CD1c-positive myeloid dendritic cell (primary cell): Measurements from ENCODE around the gene RNF41.
A peak's percentile ranks its signal among the peaks of the same experiment; 100 is the strongest.
"Not testable (repeated sequence)": the region's sequence is repeated elsewhere in the genome, so short reads cannot be mapped to it uniquely, and the experiment has no call there.

ENCODE experiments used
- DNase-seq: peaks from one replicate; pipeline ENCODE4 v3.0.0-alpha.2; 2016; ENCODE audit errors: extremely low spot score

The RNF41 gene

DNA sequence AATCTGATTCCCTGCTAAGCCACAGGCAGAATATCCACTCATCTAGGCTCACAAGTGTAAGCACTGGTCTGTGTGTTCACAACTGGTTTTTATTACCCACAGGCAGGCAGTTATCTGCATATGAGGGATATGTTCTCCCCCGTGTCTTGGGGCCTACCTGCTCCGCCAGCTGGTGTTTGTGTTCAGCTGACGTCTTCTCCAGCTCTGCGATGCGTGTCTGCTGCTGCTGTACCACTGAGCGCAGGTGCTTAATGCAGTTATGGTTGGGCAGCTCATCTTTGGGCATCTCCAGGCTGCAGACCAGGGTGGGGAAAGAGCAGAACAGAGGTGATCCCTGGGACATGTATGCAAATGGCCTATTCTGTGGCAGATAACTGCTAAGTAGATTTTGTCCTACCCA, 13.7 kb downstream of the RNF41 start:
- no peak for DNase-seq

DNA sequence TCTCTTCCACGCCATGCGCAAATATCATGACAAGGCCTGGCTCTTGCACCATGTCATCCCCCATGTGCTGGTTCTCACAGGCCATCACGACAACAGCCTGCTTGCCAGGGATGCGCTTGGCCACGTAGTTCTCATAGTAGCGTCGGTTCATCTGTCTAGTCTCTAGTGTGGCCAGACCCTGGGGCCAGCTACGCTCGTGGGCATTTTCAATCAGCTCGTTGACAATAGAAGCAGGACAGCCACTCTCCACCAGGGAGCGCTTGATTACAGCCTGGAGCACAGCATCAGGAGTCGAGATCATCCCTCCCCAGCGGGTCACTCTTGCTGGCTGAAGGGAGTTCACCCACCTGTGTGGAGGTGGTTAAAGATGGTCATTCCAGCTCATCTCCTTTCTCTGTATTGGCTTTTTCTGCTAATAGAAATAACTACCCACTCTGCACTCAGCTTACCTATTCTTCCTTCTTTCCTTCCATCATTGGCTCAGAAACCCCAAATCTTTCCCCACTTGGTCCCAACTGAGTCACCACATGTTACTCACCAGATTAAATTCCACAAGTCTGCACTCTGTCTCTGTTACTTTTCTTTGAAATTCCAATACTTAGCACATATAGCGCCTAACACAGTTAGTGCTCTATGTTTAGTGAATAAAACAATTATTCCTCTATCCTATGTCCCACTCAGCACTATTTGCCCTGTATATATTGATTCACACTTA, 15.1 kb downstream of the RNF41 start:
- peak; percentile 53 for DNase-seq

DNA sequence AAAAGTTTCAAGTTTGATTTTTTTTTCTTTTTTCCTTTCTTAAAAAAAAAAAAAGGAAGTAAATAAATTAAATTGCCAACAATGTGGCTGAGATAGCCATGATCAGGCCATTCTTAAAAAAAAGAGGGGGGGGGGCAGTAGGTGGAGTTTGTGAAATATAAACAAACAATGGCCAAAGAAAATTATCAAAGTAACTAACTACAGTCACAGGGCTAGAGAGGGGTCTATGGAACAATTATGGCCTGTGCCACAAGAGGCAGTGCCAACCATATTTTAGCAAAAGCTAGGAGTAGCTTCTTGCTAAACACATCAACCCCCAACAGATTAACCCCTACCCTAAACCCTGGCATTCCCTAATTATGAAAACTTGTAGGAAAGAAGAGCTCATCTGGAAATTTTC, 16.3 kb downstream of the RNF41 start:
- DNase-seq, result no peak

DNA sequence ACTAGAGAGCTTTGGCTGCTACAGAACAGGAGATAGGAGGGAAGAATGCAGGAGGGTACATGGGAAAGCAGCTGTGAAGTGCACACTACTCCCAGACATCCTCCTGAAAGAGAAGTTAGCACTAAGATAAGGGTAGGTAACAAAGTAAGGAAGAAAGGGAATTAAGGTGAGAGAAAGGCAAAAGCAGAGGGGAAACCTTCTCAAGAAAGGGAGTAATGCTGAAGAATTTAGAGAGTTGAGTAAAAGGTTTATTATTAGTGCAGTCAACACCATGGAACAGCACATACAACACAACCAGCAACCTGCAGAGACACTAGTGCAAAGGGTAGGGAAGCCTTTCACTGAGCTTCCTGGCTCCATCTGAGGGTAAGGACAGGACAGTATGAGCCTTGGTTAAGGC, 17.4 kb downstream of the RNF41 start:
- no peak for DNase-seq

DNA sequence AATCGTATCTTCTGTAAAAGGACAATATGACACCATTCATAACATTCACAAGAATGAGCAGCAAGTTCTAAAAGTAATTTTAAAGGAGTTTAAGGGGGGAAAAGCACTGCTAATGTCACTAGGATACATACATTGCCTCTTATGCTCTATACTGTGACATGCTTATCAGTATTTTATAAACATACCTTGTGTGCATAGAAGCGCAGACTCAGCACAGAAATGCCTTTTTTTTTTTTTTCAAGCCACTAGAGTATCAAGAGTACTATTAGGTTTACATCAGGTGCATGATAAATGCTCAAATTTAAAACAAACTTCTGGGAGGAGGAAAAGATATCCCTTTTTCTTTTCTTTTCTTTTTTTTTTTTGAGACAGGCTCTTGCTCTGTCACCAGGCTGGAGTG, 18.9 kb downstream of the RNF41 start:
- no peak for DNase-seq

DNA sequence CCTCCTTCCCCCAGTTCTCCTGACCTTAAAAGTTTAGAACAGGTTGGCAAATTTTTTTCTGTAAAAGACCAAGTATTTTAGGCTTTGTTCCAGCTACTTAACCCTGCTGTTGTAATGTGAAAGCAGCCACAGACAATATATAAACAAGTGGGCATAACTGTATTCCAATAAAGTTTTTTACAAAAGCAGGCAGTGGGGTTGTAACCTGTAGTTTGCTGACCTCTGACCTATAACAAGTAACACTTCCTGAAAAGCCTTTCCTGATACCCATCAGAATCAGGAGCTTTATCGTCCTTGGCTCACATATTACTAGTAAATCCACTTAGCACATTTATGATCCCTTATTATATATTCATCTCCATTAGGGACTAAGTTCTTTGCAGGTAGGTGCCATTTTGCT, 19.4 kb downstream of the RNF41 start:
- no peak for DNase-seq

DNA sequence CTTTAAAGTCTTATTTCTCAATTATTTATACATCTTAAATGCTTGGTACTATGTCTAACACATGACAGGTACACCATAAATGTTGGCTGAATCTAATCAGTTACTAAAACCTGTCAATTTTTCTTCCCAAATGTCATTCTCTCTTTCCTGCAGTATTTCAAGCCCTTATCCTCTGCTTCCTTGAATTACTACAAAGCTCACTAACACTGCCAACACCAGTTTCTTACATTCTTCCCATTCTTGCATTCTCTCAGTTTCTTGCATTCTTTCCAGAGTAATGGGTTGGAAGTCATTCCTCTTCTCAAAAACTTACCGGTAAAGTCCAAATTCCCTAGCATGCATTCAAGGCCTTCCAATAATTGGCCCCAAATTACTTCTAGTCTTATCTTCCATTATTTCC, 22.9 kb downstream of the RNF41 start:
- no peak for DNase-seq

DNA sequence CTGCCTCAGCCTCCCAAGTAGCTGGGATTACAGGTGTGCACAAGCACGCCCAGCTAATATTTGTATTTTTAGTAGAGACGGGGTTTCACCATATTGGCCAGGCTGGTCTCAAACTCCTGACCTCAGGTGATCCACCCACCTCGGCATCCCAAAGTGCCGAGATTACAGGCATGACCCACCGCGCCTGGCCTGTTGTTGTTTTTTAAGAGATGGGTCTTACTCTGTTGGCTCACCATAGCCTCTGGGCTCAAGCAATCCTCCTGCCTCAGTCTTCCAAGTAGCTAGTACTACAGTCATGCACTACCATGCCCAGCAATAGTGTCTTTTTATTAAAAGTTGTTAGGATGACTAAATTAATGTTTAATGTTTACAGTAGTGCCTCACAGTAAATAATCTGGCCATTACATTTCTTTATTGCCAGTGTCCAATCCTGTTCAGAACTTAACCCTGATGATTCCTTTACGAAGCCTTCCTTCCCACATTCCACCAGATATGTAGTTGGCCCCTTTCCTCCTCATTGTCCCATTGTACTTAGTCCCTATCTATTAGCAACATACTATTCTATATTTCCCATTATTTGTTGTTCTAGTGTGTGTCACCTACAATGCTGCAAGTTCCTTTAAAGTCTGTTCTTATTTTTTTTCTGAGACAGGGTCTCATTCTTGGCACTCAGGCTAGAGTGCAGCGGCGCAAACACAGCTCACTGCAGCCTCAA, 23.6 kb downstream of the RNF41 start:
- DNase-seq, result no peak

DNA sequence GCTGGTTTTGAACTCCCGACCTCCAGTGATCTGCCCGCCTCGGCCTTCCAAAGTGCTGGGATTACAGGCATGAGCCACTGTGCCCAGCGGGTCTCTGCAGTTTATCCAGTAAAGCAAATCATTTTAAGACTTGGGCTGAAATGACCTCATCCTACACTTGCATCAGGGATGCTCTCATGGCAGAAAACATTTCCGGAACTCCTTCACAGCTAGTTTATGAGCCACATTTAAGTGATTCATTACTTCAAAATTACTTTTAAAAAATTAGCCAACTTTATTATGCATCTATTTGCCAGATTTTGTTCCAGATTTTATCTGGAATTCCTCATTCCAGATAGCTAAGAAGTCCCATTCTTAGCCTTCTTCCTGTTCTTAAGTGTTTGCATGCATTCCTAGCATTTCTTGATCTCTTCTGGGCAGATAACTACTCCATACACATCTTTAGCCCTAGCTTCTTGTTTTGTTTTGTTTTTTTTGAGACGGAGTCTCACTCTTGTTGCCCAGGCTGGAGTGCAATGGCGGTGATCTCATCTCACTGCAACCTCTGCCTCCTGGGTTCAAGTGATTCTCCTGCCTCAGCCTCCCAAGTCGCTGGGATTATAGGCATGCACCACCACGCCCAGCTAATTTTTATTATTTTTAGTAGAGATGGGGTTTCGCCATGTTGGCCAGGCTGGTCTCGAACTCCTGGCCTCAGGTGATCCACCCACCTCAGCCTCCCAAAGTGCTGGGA, 24.7 kb downstream of the RNF41 start:
- DNase-seq, result not testable (repeated sequence)

DNA sequence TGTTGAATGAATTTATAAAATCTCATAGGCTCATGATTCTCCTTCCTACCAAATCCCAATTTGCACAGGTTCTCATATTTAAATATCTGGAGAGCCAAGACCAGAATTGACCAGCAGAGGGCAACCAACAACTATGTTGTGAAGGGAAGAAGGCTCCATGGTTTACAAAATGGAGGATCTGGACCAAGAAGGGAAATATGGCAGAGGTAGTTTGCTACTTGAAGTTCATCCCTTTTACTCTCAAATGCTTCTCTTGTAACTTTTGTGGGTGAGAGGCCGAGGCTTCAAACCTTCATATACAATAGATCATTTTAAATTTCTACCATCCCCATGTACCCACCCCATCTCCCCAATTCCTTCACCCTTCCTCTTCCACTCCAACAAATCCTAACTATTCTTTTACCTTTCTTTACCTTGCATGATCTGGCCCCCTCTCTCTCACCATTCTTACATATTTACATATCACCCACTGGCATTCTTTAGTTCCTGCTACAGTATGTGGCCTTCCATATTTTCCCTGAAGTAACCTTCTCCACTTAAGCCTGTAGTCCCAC, 28.6 kb downstream of the RNF41 start:
- peak; percentile 93 for DNase-seq

DNA sequence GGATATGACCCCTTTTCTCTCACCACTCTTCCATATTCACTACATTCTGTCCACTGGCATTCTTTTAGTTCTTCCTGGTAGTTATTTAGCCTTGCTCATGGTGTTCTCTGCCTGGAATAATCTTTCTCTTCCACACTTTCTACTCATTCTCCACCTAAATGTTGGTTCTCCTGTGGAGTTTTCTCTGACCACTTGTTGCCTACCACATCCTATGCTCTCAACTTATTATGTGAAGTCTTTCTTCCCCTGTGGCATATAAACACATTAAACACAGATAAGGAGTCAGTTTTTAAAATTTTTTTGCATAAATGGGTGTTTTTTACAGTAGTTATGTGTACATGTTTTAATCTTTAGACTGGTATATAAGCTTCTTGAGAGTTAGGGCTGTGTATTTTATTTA, 29.1 kb downstream of the RNF41 start:
- DNase-seq, result no peak

DNA sequence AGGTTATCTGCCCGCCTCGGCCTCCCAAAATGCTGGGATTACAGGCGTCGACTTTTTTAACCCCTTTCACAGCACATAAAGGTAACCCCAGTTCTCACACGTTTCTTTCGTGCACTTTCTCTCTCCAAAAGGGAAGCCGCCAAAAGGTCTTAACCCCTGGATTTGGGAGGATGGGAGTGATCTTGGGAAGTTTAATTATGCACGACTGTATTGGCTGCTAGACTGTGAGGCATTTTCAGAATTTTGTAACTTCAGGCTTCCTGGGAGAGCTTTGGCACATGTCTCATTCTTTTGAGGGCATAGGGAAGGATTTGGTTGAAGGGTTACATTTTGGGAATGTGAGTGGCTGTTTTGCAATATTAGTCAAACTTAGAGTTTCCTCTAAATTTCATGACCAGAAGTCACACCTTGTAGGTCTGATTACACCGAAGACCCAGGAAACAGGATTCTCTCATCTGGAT, 31.0 kb downstream of the RNF41 start:
- DNase-seq, result no peak

DNA sequence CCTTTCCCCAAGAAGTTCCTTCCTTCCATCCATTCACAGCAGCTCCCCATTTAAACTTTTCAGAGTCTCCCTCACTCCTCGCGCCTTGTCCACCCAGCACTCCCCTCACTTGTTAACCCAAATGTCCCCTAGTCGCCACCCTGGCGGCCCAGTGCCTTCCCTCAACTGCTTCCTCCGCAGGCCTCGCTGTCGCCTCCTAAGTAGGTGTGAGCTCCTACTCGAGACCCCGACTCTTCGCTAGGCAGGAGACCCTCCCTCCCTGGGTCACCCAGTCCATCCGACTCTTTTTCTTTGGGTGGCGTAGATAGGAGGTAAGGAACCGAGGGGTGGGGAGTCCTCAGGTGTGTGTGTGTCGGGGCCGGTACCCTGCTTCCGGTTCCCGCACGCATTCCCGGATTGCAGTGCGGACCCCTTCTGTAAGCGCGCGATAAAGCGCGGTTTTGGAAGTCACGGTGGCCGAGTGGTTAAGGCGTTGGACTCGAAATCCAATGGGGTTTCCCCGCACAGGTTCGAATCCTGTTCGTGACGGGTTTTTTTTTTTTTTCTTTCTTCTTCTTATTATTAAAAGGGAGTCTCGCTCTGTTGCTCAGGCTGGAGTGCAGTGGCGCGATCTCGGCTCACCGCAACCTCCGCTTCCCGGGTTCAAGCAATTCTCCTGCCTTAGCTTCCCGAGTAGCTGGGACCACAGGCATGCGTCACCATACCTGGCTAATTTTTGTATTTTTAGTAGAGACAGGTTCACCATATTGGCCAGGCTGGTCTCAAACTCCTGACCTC, 31.6 kb downstream of the RNF41 start:
- DNase-seq, result peak; percentile 73

DNA sequence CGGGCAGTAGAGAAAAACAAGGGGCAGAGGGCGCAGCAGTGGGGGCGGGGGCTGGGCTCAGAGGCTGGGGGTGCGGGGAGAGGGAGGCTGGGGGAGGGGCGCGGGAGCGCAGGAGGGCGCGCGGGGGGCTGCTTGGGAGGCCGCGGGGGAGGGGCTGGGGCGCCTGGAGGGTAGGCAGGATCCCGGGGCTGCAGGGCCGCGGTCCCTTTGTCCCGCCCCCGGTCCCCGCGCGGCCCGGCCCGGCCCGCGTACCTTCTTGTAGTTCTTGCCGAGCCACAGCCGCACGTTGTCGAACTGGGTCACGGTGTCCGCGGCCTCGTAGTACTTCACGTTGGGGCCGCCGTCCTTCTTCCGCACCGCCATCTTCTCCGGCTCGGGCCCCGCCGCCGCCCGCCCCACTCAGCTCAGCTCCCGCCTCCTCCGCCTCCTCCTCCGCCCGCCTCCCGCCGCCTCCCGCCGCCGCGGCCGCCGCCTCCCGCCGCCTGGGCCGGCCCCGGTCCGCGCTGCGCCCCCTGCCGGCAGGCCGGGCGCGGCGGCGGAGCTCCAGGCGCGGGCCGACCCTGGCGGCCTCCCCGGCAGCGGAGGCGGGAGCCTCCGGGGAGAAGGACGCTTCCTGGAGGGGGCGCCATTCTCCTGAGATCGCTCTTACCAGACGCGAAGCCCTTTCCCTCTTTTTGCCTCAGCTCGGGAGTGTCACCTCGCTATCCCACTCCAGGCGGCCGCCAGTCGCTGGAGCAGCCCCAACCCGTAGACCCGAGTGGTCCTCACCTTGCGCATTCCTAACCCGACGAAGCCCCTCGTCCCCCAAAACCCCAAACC, 32.4 kb downstream of the RNF41 start, which contains the start of gene SMARCC2:
Gene SMARCC2 (minus strand): TSS at position 385 of the 819 bp plus-strand sequence. CDS start 22 bp downstream, at position 363.
- peak; percentile 94 for DNase-seq

DNA sequence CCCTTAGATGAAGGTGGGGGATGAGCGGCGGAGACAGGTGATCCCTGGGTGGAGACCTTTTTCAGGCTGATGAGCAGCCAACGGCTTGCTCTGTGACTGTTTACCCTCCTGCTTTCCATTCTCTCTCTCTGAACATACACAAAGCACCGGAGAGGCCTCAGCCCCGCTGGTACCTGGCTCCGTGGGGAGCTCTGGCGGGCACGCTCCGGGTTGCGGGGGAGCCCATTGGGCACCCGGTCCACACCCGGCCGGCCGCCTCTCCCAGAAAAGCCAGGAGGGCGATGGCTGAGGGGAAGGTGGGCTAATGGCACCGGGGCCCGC, 33.0 kb downstream of the RNF41 start:
- no peak for DNase-seq

DNA sequence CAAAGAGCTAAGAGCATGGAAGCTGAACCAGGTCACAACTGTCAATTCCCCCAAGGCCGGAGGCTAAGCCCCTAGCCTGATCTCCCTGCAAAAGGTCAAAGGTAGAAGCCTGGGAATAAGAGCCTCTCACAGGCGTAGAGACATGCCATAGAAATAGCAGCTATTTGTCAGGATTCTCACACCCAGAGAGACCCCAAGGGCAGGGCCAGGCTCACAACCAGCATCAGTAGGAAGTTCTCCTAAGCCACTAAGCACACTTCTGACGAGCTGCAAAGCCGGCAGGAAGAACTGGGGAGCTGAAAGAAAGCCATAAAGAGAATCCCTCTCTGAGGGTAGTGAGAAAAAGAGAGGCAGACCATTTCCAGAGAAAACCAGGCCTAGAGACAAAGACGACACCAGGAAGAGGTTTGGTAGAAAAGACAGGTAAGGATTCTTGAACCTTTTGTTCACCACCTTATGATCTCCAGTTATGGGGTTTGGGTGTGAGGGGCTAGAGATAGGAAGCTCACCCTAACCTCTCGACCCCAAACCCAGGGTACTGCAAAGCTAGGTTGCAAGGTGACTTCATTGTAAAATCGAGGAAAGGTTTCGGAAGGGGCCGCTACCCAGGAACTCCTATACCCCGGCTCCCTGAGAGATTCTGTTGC, 33.5 kb downstream of the RNF41 start:
- DNase-seq, result no peak

DNA sequence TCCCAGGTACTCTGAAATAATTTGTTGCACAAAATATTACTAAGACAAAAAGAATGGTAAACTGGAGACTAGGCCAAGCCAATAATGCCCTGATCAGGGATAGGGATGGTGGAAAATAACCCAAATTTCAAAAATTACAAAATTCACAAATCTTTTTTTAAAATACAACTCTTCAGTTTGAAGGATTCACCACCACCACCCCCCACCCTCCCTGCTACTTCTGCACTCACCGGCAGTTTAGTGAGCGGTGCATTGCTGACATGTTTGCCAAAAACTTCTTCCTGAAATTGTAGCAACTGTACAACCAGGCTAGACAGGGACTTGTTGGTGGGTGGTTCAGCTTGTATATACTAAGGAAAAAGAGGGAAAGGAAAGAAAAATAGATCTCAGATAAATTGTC, 34.8 kb downstream of the RNF41 start:
- no peak for DNase-seq

DNA sequence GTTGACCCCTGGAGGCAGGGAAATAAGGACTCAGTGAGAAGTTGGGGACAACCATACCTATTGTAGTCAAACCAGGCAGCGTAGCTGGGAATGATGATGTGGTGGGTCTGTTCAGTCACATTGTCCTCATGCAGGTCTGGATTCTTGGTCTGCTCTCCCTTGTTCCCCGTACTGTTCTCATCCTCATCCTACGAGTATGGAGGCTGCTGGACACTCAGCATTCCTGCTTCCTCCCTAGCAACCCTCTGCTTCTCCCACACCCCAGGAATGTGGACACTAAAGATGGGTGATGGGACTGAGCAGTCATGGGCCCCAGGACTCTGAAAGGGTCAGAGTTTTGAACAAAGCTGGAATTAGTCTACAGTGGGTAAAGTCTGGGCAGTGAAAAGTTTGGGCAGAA, 43.4 kb downstream of the RNF41 start:
- DNase-seq, result no peak

DNA sequence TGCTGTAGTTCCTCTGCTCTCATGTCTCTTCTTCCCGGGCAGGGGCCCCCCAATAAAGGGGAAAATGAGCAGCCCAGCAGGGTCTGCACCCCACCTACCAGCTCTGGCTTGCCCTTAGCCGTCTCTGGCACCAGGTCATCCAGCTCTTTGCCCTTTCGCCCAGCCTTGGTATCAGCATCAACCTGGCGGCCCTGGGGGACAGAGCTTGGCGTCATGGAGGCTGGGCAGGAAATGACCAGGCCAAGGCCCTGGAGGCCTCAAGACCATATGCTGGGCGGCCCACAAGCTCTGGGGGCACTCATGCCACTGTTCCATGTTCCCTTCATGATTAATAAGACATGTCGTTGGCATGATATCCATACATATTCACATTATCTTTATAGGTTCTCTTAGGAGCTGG, 48.9 kb downstream of the RNF41 start:
- DNase-seq, result no peak

DNA sequence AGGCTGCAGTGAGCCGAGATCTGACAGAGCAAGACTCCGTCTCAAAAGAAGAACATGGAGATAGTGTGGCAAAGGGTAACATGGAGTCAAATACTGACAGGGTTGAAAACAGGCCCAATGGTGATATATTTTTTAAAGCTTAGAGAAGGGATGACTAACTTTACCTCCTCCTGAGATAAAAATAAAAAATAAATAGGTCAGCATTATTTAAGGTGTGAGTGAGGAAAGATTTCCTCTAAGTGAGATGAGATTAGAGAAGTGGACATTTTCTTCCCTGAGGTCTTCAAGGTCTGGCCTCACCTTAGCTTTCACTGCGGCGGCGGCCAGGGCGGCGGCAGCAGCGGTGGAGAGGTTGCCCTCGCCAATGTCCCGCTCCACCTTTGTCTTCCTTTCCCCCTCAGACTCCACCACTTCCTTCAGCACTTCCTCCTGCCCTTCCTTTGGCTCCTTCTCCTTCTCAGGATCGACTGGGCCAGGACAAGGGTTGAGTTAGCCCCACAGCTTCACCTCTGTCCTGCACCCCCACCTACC, 52.4 kb downstream of the RNF41 start:
- no peak for DNase-seq
